ENCODE data around the gene SBF1.
"Not testable (repeated sequence)": the region's sequence is repeated elsewhere in the genome, so short reads cannot be mapped to it uniquely, and the experiment has no call there.

SBF1 gene

DNA sequence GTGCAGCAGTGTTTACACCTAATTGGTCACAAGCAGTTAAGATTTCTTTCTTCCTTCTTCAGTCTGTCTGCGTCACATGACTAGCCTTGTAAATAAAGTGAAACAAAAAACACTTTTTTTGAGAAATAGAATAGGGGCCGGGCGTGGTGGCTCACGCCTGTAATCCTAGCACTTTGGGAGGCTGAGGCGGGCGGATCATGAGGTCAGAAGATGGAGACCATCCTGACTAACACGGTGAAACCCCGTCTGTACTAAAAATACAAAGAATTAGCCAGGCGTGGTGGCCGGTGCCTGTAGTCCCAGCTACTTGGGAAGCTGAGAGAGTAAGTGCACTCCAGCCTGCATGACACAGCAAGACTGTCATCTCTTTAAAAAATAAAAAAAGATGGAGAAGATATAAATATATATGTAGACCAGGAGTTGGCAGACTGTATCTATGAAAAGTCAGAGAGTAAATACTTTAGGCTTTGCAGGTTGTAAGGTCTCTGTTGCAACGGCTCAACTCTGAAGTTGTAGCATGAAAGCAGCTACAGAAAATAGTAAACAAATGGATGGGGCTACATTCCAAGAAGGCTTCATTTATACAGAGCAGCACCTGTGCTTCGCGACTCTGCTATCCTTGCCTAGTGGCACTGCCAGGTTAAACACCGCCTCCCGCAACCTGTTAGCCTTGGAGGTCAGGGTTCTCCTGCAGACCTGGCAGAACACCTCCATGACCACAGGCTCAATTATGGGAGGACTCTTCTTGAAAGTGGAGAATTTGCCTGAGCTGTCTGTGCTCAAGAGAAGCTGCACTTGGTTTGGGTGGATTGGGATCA, 75.8 kb downstream of the SBF1 start:
- no peak for DNase-seq (ENCODE audit: low read depth)

DNA sequence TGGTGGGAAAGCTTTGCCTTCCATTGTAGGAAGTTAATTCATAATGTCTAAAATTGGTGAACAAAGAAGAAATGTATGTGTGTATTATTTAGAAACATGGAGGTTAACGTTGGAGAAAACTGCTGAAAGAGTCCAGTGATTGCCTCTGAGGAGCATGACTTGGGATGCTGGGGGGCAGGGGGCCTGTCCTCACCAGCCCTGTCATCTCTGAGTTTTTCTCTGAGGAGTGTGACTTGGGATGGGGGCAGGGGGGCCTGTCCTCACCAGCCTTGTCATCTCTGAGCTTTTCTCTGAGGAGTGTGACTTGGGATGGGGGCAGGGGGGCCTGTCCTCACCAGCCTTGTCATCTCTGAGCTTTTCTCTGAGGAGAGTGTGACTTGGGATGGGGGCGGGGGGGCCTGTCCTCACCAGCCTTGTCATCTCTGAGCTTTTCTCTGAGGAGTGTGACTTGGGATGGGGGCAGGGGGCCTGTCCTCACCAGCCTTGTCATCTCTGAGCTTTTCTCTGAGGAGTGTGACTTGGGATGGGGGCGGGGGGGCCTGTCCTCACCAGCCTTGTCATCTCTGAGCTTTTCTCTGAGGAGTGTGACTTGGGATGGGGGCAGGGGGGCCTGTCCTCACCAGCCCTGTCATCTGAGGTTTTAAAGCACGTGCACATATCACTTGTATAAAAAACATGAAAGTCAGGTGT, 77.3 kb downstream of the SBF1 start:
- DNase-seq (ENCODE audit: low read depth): not testable (repeated sequence)

DNA sequence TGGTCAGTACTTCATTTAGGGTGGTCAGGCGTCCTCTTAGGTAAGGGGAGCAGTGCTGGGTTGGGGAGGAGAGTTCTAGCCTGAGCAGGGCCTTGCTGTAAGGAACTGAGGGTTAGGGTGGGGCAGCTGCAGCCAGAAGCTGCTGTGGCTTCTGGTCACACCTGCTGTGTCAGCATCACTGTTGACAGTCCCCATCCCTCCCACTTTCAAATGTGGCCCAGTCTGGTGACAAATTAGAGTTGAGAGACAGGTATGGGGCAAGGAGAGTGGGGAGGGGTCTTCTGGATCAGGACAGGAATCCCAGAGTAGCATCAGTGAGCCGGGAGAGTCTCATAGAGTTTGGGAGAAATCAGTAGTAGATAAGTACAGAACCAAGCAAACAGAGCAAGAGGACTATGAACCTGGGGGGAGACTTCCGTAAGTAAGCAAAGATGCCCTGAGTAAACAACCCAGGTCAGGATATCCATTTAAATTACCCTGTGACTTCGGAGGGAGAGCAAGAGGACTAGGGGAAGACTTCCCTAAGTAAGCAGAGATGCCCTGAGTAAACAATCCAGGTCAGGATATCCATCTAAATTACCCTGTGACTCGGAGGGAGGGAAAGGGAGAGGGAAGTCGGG, 78.0 kb downstream of the SBF1 start:
- DNase-seq (ENCODE audit: low read depth): no peak
